H1 (cell line): ENCODE results near the gene ST3GAL3. TPM values are rescaled to one million over a fixed set of nuclear protein-coding genes. Genes with fewer than 3 reads are reported as not detected.

Source experiments
- CTCF ChIA-PET: fragments of 300-600 bp; sonication (Branson Sonifier 250); formaldehyde crosslinking; loops from one replicate; lab custom pipeline; 2021; ENCODE audit not compliant: partially characterized antibody; lab: Charles Lee
- POLR2A ChIA-PET: fragments of 300-600 bp; sonication (Branson Sonifier 250); formaldehyde crosslinking; loops from one replicate; lab custom pipeline; 2021; ENCODE audit warnings: inconsistent platforms; ENCODE audit not compliant: partially characterized antibody; lab: Charles Lee
- DNase-seq, 2 experiments: peaks; one replicate each; pipeline versions ENCODE4 v3.0.0 to v3.0.0-alpha.2; 2010 to 2022; ENCODE audit warnings: low spot score in 2 of 2, low read depth in 1 of 2, mixed read lengths in 1 of 2
- FAIRE-seq: peaks from 2 replicates; lab custom pipeline; 2011; peaks lifted over from hg19 to GRCh38; lab: Jason Lieb, UNC
- H2AFZ ChIP-seq: 2 replicates; pipeline ENCODE4 v1.8.1; 2012; ENCODE audit warnings: low read length, inconsistent platforms
- H2AK5ac ChIP-seq: 2 replicates; pipeline ENCODE4 v1.6.1; 2013; ENCODE audit warnings: low read depth, low read length
- H2BK120ac ChIP-seq: replicated peaks from 2 replicates; pipeline ENCODE3; 2013; ENCODE audit warnings: low read depth, low read length, inconsistent platforms
- H2BK12ac ChIP-seq: 2 replicates; pipeline ENCODE4 v1.6.1; 2013; ENCODE audit warnings: low read depth, low read length
- H2BK15ac ChIP-seq: 2 replicates; pipeline ENCODE4 v1.6.1; 2013; ENCODE audit warnings: low read length
- H2BK20ac ChIP-seq: 2 replicates; pipeline ENCODE4 v1.6.1; 2013; ENCODE audit warnings: low read length
- H2BK5ac ChIP-seq: 2 replicates; pipeline ENCODE4 v1.6.1; 2013; ENCODE audit warnings: low read depth, low read length
- H3K14ac ChIP-seq: 2 replicates; pipeline ENCODE4 v1.6.1; 2013; ENCODE audit warnings: inconsistent platforms; ENCODE audit not compliant: insufficient read length
- H3K18ac ChIP-seq: 2 replicates; pipeline ENCODE4 v1.6.1; 2013; ENCODE audit warnings: low read length; ENCODE audit errors: extremely low read depth
- H3K23ac ChIP-seq: 2 replicates; pipeline ENCODE4 v1.6.1; 2013; ENCODE audit warnings: inconsistent platforms; ENCODE audit not compliant: insufficient read length
- H3K23me2 ChIP-seq: 2 replicates; pipeline ENCODE4 v1.6.1; 2013; ENCODE audit warnings: low read depth, low read length
- H3K27ac ChIP-seq: 2 replicates; pipeline ENCODE4 v1.6.1; 2011; ENCODE audit warnings: low read depth, low read length, inconsistent platforms
- H3K27me3 ChIP-seq, 4 experiments: replicated peaks in 1 of 4; 1 replicate in 1 of 4; 2 replicates in 3 of 4; pipeline versions ENCODE4 v1.6.1 to v1.8.1; 2011 to 2013; ENCODE audit warnings: low read length in 3 of 4, mild to moderate bottlenecking in 3 of 4, inconsistent platforms in 2 of 4, mixed read lengths in 2 of 4, moderate library complexity in 1 of 4; ENCODE audit not compliant: control insufficient read depth in 3 of 4, insufficient read depth in 3 of 4; ENCODE audit errors: extremely low read depth in 1 of 4
- H3K36me3 ChIP-seq, 4 experiments: 2 replicates each; pipeline versions ENCODE4 v1.6.1 to v1.8.1; 2011 to 2013; ENCODE audit warnings: mild to moderate bottlenecking in 4 of 4, low read length in 3 of 4, moderate library complexity in 2 of 4, control low read depth in 1 of 4, inconsistent platforms in 1 of 4; ENCODE audit not compliant: insufficient read depth in 4 of 4, control insufficient read depth in 2 of 4
- H3K4ac ChIP-seq: replicated peaks from 2 replicates; pipeline ENCODE3; 2013; ENCODE audit warnings: low read length, low read depth, mixed read lengths, inconsistent platforms; ENCODE audit not compliant: insufficient read length
- H3K4me1 ChIP-seq, 4 experiments: replicated peaks in 1 of 4; 1 replicate in 1 of 4; 2 replicates in 3 of 4; pipeline versions ENCODE4 v1.6.1 to v1.8.1; 2011 to 2013; ENCODE audit warnings: low read length in 3 of 4, inconsistent platforms in 2 of 4, mixed read lengths in 1 of 4; ENCODE audit not compliant: insufficient read depth in 4 of 4, control insufficient read depth in 3 of 4
- H3K4me2 ChIP-seq, 2 experiments: 2 replicates each; pipeline versions ENCODE4 v1.6.1 to v1.8.1; 2011 to 2013; ENCODE audit warnings: low read depth in 2 of 2, low read length in 2 of 2, control low read depth in 1 of 2, inconsistent platforms in 1 of 2, mild to moderate bottlenecking in 1 of 2; ENCODE audit not compliant: insufficient read depth in 1 of 2
- H3K4me3 ChIP-seq, 4 experiments: fragments of 200-600, 300-600 bp in 1 of 4; sonication (generic), shearing (Covaris generic), sonication (Bioruptor Twin) in 1 of 4; 2 replicates each; pipeline versions ENCODE4 v1.5.1 to v1.8.1; 2011 to 2016; ENCODE audit warnings: low read length in 4 of 4, low read depth in 3 of 4, control low read depth in 2 of 4, inconsistent platforms in 2 of 4, mild to moderate bottlenecking in 2 of 4, mixed read lengths in 1 of 4, moderate library complexity in 1 of 4; ENCODE audit not compliant: insufficient read depth in 2 of 4; ENCODE audit errors: extremely low read depth in 1 of 4
- H3K56ac ChIP-seq: replicated peaks from 2 replicates; pipeline ENCODE3; 2013; ENCODE audit warnings: low read depth, mild to moderate bottlenecking, mixed read lengths, low read length, inconsistent platforms; ENCODE audit not compliant: insufficient read length
- H3K79me1 ChIP-seq: 2 replicates; pipeline ENCODE4 v1.6.1; 2013; ENCODE audit warnings: low read depth, low read length, control low read depth
- H3K79me2 ChIP-seq, 2 experiments: 2 replicates each; pipeline versions ENCODE4 v1.6.1 to v1.8.1; 2012 to 2013; ENCODE audit warnings: low read length in 2 of 2, mild to moderate bottlenecking in 2 of 2, inconsistent platforms in 1 of 2; ENCODE audit not compliant: insufficient read depth in 2 of 2, control insufficient read depth in 1 of 2
- H3K9ac ChIP-seq, 4 experiments: replicated peaks in 1 of 4; 1 replicate in 1 of 4; 2 replicates in 3 of 4; pipeline versions ENCODE4 v1.6.1 to v1.8.1; 2011 to 2013; ENCODE audit warnings: low read depth in 3 of 4, low read length in 3 of 4, control low read depth in 2 of 4, mild to moderate bottlenecking in 2 of 4, moderate library complexity in 2 of 4, inconsistent platforms in 1 of 4; ENCODE audit errors: extremely low read depth in 1 of 4
- H3K9me3 ChIP-seq, 2 experiments: 2 replicates each; pipeline versions ENCODE4 v1.6.1 to v1.8.1; 2012 to 2013; ENCODE audit warnings: mild to moderate bottlenecking in 2 of 2, moderate library complexity in 2 of 2, control low read depth in 1 of 2, inconsistent platforms in 1 of 2, low read depth in 1 of 2, low read length in 1 of 2, mixed read lengths in 1 of 2; ENCODE audit not compliant: insufficient read depth in 2 of 2
- H4K20me1 ChIP-seq, 2 experiments: replicated peaks in 1 of 2; 2 replicates each; pipeline versions ENCODE3 to v1.8.1; 2011 to 2013; ENCODE audit warnings: inconsistent platforms in 2 of 2, low read length in 2 of 2, mild to moderate bottlenecking in 1 of 2; ENCODE audit not compliant: insufficient read depth in 2 of 2, control insufficient read depth in 1 of 2
- H4K5ac ChIP-seq: 2 replicates; pipeline ENCODE4 v1.6.1; 2013; ENCODE audit warnings: low read length, low read depth, mixed read lengths, inconsistent platforms; ENCODE audit not compliant: insufficient read length
- H4K8ac ChIP-seq: 2 replicates; pipeline ENCODE4 v1.8.0; 2013; ENCODE audit warnings: mild to moderate bottlenecking, moderate library complexity, low read length, inconsistent platforms; ENCODE audit not compliant: insufficient read depth; ENCODE audit errors: extremely low read depth
- H4K91ac ChIP-seq: replicated peaks from 2 replicates; pipeline ENCODE3; 2013; ENCODE audit warnings: low read length, mixed read lengths, inconsistent platforms; ENCODE audit not compliant: insufficient read length
- BCL11A ChIP-seq, 2 experiments: IDR thresholded peaks; one replicate each; pipeline ENCODE4 v1.6.1; 2011; ENCODE audit warnings: low read depth in 2 of 2, low read length in 2 of 2, mild to moderate bottlenecking in 2 of 2
- CEBPB ChIP-seq: IDR thresholded peaks from 2 replicates; pipeline ENCODE4 v1.6.1; 2012; ENCODE audit warnings: low read depth, low read length
- CHD2 ChIP-seq: IDR thresholded peaks from 2 replicates; pipeline ENCODE4 v1.6.1; 2012; ENCODE audit warnings: low read length, improper control_type of control experiment
- CREB1 ChIP-seq: IDR thresholded peaks from 2 replicates; pipeline ENCODE4 v1.6.1; 2012; ENCODE audit warnings: inconsistent platforms
- MAFK ChIP-seq: IDR thresholded peaks from 2 replicates; pipeline ENCODE4 v1.6.1; 2012; ENCODE audit warnings: low read depth, mild to moderate bottlenecking, improper control_type of control experiment, low read length
- POLR2A ChIP-seq, 2 experiments: IDR thresholded peaks; 1 replicate in 1 of 2; 2 replicates in 1 of 2; pipeline ENCODE4 v1.6.1; 2011; ENCODE audit warnings: low read depth in 2 of 2, low read length in 2 of 2, mild to moderate bottlenecking in 2 of 2; ENCODE audit errors: control extremely low read depth in 1 of 2
- RXRA ChIP-seq: IDR thresholded peaks from 2 replicates; pipeline ENCODE4 v1.6.1; 2011; ENCODE audit warnings: low read depth, mild to moderate bottlenecking, low read length, moderate library complexity; ENCODE audit not compliant: insufficient read depth
- SIN3A ChIP-seq, 2 experiments: IDR thresholded peaks in 1 of 2; conservative IDR thresholded peaks in 1 of 2; 2 replicates each; pipeline ENCODE4 v1.6.1; 2011 to 2012; ENCODE audit warnings: low read length in 2 of 2, improper control_type of control experiment in 1 of 2, low read depth in 1 of 2, mild to moderate bottlenecking in 1 of 2
- WGBS, 2 experiments: shearing (Covaris generic) in 1 of 2; methylation state at CpG; one replicate each; pipeline versions ENCODE4 v1.1.6 to v1.1.7; 2013 to 2015; ENCODE audit warnings: low lambda C conversion rate in 2 of 2, mixed read lengths in 2 of 2, inconsistent platforms in 1 of 2, low coverage in 1 of 2, missing lambda C conversion rate in 1 of 2; ENCODE audit not compliant: insufficient replicate concordance in 2 of 2, insufficient coverage in 1 of 2, insufficient read length in 1 of 2; ENCODE audit errors: extremely low coverage in 1 of 2, missing lambda C conversion rate in 1 of 2; 5-methylcytosine and 5-hydroxymethylcytosine counted together
- polyA plus RNA-seq, 7 experiments: library from polyadenylated mRNA; depleted of rRNA in 3 of 7; stranded (reverse) in 5 of 7; unstranded in 2 of 7; fragments of >200 nt in 5 of 7; fragments of 200-250 nt in 2 of 7; gene quantifications; 1 replicate in 5 of 7; 2 replicates in 1 of 7; 4 replicates in 1 of 7; pipeline versions ENCODE4 v1.2.1 to v1.2.3, GENCODE V29; 2011 to 2013; ENCODE audit warnings: missing spikeins in 2 of 7, mixed read lengths in 2 of 7
- total RNA-seq: library from RNA; stranded (reverse); fragmentation: NEBNext Ultra II Directional; extraction: Animal tissue kit (Norgen Biotek cat#: 25700); gene quantifications from 2 replicates; pipeline ENCODE4 v1.2.1, GENCODE V29; 2021
- TF ChIP-seq, protein P1 (sequence below), 3 experiments: IDR thresholded peaks; 1 replicate in 2 of 3; 2 replicates in 1 of 3; pipeline versions ENCODE4 v1.5.1 to v1.6.1; 2011; ENCODE audit warnings: low read length in 3 of 3, mild to moderate bottlenecking in 3 of 3, inconsistent platforms in 2 of 3, low read depth in 1 of 3, moderate library complexity in 1 of 3; ENCODE audit not compliant: insufficient read depth in 1 of 3; ENCODE audit errors: control extremely low read depth in 1 of 3
- TF ChIP-seq, protein P2 (sequence below): IDR thresholded peaks from 2 replicates; pipeline ENCODE4 v1.6.1; 2012; ENCODE audit warnings: inconsistent platforms

Gene ST3GAL3
- total and polyA plus RNA-seq, 2 of the 8 experiments (the other 6 are each of a cell fraction or from before 2014, with no cell fraction given): 6.8 to 7.0 TPM

DNA sequence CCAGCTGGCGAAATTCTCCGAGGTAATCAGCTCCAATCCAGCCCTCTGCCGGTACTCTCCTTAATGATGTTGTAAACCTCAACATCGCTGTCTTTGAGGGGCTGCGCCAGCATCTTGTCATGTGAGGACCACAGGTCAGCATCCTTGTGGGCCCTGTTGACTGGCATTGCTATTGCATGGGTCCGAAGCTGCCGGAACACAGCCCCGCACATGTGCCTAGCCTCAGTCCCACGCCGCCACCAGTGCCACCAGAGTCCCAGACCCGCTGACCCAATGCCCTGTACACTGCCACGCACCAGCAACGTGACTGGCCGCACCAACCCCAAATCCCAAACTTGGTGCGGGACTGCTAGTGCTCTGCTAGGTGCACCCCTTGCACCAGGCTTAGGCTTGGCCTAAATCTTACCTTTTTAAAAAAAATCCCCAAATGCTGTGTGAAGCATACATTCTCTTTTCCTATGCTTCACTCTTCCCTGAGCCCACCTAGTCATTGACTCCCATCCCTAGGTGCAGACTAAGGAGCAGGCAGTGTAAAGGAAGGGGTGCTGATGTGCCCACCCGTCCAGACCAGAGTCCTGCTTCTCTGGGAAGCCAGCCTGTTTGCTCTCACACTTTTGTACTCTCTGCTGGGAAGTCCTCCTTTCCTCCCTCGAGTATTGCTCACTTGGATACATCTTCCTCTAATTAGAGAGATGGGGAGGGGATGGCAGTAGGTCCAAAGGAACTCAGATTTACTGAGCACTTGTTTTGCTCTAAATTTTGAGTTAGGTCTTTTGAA, 144.4 kb downstream of the ST3GAL3 start:
- no peak overlapping the region for H3K4me3 ChIP-seq
- POLR2A ChIA-PET: interaction anchor here (0.8 to 1.4 kb wide), 3 partner anchors 10 to 61 kb away, joined by 3 read pairs; no protein-coding TSS in a partner anchor
- H3K23ac ChIP-seq: no peak overlapping the region
- H2AK5ac ChIP-seq: no peak overlapping the region
- H2BK120ac ChIP-seq: no peak overlapping the region
- no peak overlapping the region for H2BK20ac ChIP-seq
- FAIRE-seq (no peak), DNase-seq (peak in 1 of 2 experiments; percentile 39)
- H3K27me3 ChIP-seq: no peaks in the 10 kb centered on the region
- no peaks in the 10 kb centered on the region for H3K9me3 ChIP-seq
- H4K8ac ChIP-seq: no peak overlapping the region; the same call in 1 of the 2 replicates
- H4K5ac ChIP-seq: no peak overlapping the region
- no peaks in the 10 kb centered on the region for H4K20me1 ChIP-seq
- no peaks in the 10 kb centered on the region for H3K23me2 ChIP-seq
- H4K91ac ChIP-seq: peak overlapping the region; percentile 67
- WGBS, 2 experiments: 86% methylated on average over 17 of the region's 17 CpGs; no CpG with 5 or more reads in 1 of the 2 experiments
- CTCF ChIA-PET: interaction anchor here (1.2 to 3.4 kb wide), 3 partner anchors 79 to 88 kb away, joined by 5 to 19 read pairs (median 6); no protein-coding TSS in a partner anchor
- no peak overlapping the region for H3K27ac ChIP-seq
- H3K9ac ChIP-seq: no peak overlapping the region
- no peak overlapping the region for H2BK12ac ChIP-seq
- H3K14ac ChIP-seq: no peak overlapping the region
- no peaks in the 10 kb centered on the region for H3K79me1 ChIP-seq
- H3K4me2 ChIP-seq: no peak overlapping the region
- peaks cover 0 to 6% (median 2%) of the 10 kb centered on the region in 4 experiments; a peak in 2 of 7 replicates for H3K4me1 ChIP-seq
- H2BK5ac ChIP-seq: no peak overlapping the region
- no peak overlapping the region for H3K56ac ChIP-seq
- H3K36me3 ChIP-seq: no peaks in the 10 kb centered on the region
- H2AFZ ChIP-seq: no peak overlapping the region
- H3K79me2 ChIP-seq: no peaks in the 10 kb centered on the region
- no peak overlapping the region for H3K18ac ChIP-seq
- H2BK15ac ChIP-seq: no peak overlapping the region
- H3K4ac ChIP-seq: no peak overlapping the region
- TF ChIP-seq CHD2: no peak
- no peak for TF ChIP-seq RXRA
- TF ChIP-seq SIN3A (conservative IDR thresholded peaks at IDR 0.05 in 1 of 2, IDR thresholded peaks at IDR 0.05 in 1 of 2; ENCODE audit: low read depth in 1 of 2, low read length in 2 of 2): no peak
- TF ChIP-seq, protein P1, sequence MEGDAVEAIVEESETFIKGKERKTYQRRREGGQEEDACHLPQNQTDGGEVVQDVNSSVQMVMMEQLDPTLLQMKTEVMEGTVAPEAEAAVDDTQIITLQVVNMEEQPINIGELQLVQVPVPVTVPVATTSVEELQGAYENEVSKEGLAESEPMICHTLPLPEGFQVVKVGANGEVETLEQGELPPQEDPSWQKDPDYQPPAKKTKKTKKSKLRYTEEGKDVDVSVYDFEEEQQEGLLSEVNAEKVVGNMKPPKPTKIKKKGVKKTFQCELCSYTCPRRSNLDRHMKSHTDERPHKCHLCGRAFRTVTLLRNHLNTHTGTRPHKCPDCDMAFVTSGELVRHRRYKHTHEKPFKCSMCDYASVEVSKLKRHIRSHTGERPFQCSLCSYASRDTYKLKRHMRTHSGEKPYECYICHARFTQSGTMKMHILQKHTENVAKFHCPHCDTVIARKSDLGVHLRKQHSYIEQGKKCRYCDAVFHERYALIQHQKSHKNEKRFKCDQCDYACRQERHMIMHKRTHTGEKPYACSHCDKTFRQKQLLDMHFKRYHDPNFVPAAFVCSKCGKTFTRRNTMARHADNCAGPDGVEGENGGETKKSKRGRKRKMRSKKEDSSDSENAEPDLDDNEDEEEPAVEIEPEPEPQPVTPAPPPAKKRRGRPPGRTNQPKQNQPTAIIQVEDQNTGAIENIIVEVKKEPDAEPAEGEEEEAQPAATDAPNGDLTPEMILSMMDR (IDR thresholded peaks at IDR 0.05; ENCODE audit: control extremely low read depth in 1 of 3, insufficient read depth in 1 of 3, low read depth in 1 of 3, low read length in 3 of 3): no peak
- no peak for TF ChIP-seq CEBPB
- TF ChIP-seq CREB1: no peak
- no peak for TF ChIP-seq BCL11A (IDR thresholded peaks at IDR 0.05; ENCODE audit: low read depth in 2 of 2, low read length in 2 of 2)
- no peak for TF ChIP-seq MAFK
- no peak for TF ChIP-seq POLR2A (IDR thresholded peaks at IDR 0.05; ENCODE audit: control extremely low read depth in 1 of 2, low read depth in 2 of 2, low read length in 2 of 2)
- TF ChIP-seq, protein P2, sequence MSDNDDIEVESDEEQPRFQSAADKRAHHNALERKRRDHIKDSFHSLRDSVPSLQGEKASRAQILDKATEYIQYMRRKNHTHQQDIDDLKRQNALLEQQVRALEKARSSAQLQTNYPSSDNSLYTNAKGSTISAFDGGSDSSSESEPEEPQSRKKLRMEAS: no peak
